Esophagus squamous epithelium (tissue), 5 donors: ENCODE measurements around the gene TMEM127. TPM values are rescaled to one million over a fixed set of nuclear protein-coding genes. Genes with fewer than 3 reads are reported as not detected.
A peak's percentile ranks its signal among the peaks of the same experiment; 100 is the strongest.
"Not testable (repeated sequence)": the region's sequence is repeated elsewhere in the genome, so short reads cannot be mapped to it uniquely, and the experiment has no call there.

Experiments used
- DNase-seq: peaks from one replicate; lab custom pipeline; 2025; lab: John Stamatoyannopoulos, UW
- H3K27ac ChIP-seq, 4 donors: fragments of 200-600 bp; sonication (generic); one replicate each; pipeline ENCODE4 v1.5.1; 2016 to 2019; ENCODE audit warnings: mild to moderate bottlenecking in 1 of 4
- H3K27me3 ChIP-seq, 4 donors: fragments of 200-600 bp; sonication (generic); 1 replicate in 3 of 4; 2 replicates in 1 of 4; pipeline versions ENCODE4 v1.5.1 to v1.6.0; 2017 to 2021; ENCODE audit warnings: antibody characterized with exemption in 1 of 4
- H3K36me3 ChIP-seq, 3 donors: fragments of 200-600 bp; sonication (generic); one replicate each; pipeline ENCODE4 v1.5.1; 2016 to 2019
- H3K4me1 ChIP-seq, 3 donors: fragments of 200-600 bp; sonication (generic); one replicate each; pipeline ENCODE4 v1.5.1; 2017 to 2019
- H3K4me3 ChIP-seq, 4 donors: fragments of 200-600 bp; sonication (generic); 1 replicate in 3 of 4; 2 replicates in 1 of 4; pipeline ENCODE4 v1.5.1; 2016 to 2019; ENCODE audit warnings: mild to moderate bottlenecking in 2 of 4, moderate library complexity in 1 of 4
- H3K9me3 ChIP-seq, 3 donors: fragments of 200-600 bp; sonication (generic); one replicate each; pipeline ENCODE4 v1.5.1; 2016 to 2019
- POLR2A ChIP-seq, 4 donors: fragments of 450-650 bp; IDR thresholded peaks; one replicate each; pipeline ENCODE4 v1.6.1; 2017; ENCODE audit warnings: antibody characterized with exemption in 4 of 4, mild to moderate bottlenecking in 4 of 4, moderate library complexity in 3 of 4
- WGBS, 2 donors: methylation state at CpG; one replicate each; pipeline ENCODE4 v1.1.5; 2018; 5-methylcytosine and 5-hydroxymethylcytosine counted together
- intact Hi-C: fragments of 100-400 bp; cut with DNase I; formaldehyde crosslinking; loops from one replicate; pipeline ENCODE4 v1.15.0; 2022
- total RNA-seq, 4 donors: library from RNA; depleted of rRNA; stranded (reverse); fragments of >200 nt; gene quantifications; one replicate each; pipeline ENCODE4 v1.1.0, GENCODE V29; 2016
- TF ChIP-seq, protein P1 (sequence below), 6 experiments: fragments of 450-650 bp in 4 of 6; fragments of 200-600 bp in 2 of 6; sonication (generic) in 2 of 6; IDR thresholded peaks; one replicate each; pipeline ENCODE4 v1.5.1; 2016 to 2019; ENCODE audit warnings: antibody characterized with exemption in 6 of 6, mild to moderate bottlenecking in 4 of 6, moderate library complexity in 4 of 6
- donor health status: DM: yes; HTN: yes; CAD: no.

TMEM127 gene
- total RNA-seq, 4 donors from 2014 or later, result 26.0 to 45.9 (median 30.5) TPM

DNA sequence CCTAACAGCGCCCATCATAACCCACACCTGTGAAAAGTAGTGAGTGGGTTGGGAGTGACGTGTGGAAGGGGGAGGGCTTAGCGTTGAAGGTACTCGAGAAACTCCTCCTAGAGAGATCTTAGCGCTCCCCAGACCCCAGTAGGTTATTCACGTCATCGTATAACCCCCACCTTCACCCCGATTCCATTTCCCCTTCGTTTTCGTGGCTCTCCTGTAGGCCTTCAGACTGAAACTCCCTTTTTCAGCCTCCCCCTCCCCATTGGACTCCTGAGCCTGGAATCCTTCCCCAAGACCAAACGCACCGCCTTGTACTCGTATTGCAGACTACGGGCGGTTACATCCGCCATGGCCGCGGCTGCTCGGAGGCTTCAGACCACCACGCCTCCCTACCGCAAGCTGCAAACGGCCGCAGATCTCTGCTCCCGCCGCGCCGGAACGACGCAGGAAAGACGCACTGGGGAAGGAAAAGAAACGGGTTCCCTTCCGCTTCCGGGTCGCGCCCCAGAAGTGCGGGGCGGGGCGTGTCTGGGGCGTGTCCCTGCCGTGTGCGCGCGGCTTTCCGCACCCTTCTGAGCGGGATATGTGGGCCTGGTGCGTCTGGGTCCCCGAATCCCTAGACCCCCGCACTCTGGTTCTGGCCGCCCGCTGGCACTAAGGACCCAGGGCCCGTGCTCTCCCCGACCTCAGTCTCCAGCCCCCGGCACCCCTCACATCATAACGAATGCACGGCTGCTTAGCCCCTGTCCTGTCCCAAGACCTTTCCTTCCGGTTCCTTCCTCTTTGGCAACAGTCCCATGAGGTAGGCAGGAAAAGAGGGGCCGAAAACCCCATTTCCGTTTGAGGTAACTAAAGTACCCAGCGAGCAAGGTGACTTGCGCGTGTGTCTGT, 39.5 kb upstream of the TMEM127 start, which contains the start of gene SNRNP200:
SNRNP200 (minus strand) TSS at position 456 of the 888 bp plus-strand sequence; CDS start at position 347, 109 bp downstream.
- intact Hi-C loops, result no loop called here
- no peaks in the 10 kb centered on the region for H3K9me3 ChIP-seq
- peak in 3 of 4 donors; percentile 29 to 91 (median 79) for TF ChIP-seq POLR2A (IDR thresholded peaks at IDR 0.05)
- TF ChIP-seq, protein P1, sequence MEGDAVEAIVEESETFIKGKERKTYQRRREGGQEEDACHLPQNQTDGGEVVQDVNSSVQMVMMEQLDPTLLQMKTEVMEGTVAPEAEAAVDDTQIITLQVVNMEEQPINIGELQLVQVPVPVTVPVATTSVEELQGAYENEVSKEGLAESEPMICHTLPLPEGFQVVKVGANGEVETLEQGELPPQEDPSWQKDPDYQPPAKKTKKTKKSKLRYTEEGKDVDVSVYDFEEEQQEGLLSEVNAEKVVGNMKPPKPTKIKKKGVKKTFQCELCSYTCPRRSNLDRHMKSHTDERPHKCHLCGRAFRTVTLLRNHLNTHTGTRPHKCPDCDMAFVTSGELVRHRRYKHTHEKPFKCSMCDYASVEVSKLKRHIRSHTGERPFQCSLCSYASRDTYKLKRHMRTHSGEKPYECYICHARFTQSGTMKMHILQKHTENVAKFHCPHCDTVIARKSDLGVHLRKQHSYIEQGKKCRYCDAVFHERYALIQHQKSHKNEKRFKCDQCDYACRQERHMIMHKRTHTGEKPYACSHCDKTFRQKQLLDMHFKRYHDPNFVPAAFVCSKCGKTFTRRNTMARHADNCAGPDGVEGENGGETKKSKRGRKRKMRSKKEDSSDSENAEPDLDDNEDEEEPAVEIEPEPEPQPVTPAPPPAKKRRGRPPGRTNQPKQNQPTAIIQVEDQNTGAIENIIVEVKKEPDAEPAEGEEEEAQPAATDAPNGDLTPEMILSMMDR (IDR thresholded peaks at IDR 0.05), result no peak
- peaks cover 6 to 49% (median 11%) of the 10 kb centered on the region in 3 donors for H3K4me1 ChIP-seq
- peak within 1 kb of the TSS; percentile 60 to 79 (median 74) for H3K4me3 ChIP-seq
- H3K27ac ChIP-seq, result peak within 1 kb of the TSS; percentile 87 to 90 (median 88)
- H3K27me3 ChIP-seq, result no peaks in the 10 kb centered on the region
- 1% methylated on average over 27 to 40 of the region's 61 CpGs for WGBS, 2 donors
- DNase-seq, result peak; percentile 30
- peaks cover 21 to 43% (median 26%) of the 10 kb centered on the region in 3 donors for H3K36me3 ChIP-seq

DNA sequence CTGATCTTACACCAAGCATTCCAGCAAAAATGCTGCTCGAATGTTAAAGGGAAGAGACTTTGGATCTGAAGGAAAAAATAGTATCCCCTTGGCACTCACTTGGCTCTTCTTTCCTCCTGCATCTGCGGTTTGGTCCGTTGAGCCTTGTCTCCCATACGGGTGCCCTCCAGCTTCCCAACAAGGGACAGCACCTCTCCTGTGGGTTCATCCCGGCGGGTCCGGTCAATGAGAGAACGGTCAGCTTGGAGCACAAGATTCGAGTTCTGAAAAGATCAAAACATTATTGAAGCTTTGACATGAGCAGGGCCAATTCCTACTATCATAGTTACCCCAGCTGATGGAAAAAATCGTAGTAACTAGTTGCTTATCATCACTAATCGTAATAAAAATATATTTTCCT, 38.8 kb upstream of the TMEM127 start:
- intact Hi-C loops, result no loop called here
- no peak for TF ChIP-seq POLR2A (IDR thresholded peaks at IDR 0.05)
- TF ChIP-seq, protein P1 (IDR thresholded peaks at IDR 0.05), result no peak
- peak overlapping the region; percentile 60 to 79 (median 74) for H3K4me3 ChIP-seq

DNA sequence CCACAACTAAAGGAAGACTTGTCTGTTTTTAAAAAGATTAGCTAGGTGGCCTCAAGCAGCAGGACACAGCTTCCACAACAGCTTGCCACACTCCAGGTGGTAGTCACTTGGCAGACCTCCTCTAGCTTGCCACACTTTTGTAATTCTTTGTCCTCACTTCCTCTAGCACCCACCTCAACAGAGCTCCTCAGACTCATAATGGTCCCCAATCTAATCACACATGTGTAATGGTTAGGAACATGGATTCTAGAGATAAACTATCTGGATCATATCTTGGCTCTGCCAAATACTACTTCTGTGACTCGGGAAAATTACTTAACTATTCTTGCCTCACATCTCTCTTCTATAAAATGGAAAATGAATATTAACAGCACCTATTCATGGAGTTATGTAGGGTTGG, 36.1 kb upstream of the TMEM127 start:
- Histone ChIP-seq H3K4me3 (no peak overlapping the region), H3K9me3 (no peaks in the 10 kb centered on the region), H3K36me3 (peaks cover 37 to 78% (median 52%) of the 10 kb centered on the region in 3 donors), H3K4me1 (peaks cover 6 to 49% (median 11%) of the 10 kb centered on the region in 3 donors), H3K27me3 (no peaks in the 10 kb centered on the region), H3K27ac (no peak overlapping the region)
- no peak for DNase-seq
- no peak for TF ChIP-seq POLR2A (IDR thresholded peaks at IDR 0.05)
- TF ChIP-seq, protein P1 (IDR thresholded peaks at IDR 0.05), result no peak
- WGBS, 2 donors, result 71% methylated on average over 1 of the region's 1 CpG
- intact Hi-C loops, result no loop called here

More for the DNA sequence above, 38.8 kb upstream of the TMEM127 start:
- peak overlapping the region in 3 of 4 donors; percentile 88 to 90 (median 89) for H3K27ac ChIP-seq
- WGBS, 2 donors, result 60 to 66% methylated on average over 8 to 11 of the region's 11 CpGs
- no peaks in the 10 kb centered on the region for H3K27me3 ChIP-seq
- peaks cover 26 to 51% (median 28%) of the 10 kb centered on the region in 3 donors for H3K36me3 ChIP-seq
- no peak for DNase-seq
- peaks cover 6 to 49% (median 11%) of the 10 kb centered on the region in 3 donors for H3K4me1 ChIP-seq
- no peaks in the 10 kb centered on the region for H3K9me3 ChIP-seq

DNA sequence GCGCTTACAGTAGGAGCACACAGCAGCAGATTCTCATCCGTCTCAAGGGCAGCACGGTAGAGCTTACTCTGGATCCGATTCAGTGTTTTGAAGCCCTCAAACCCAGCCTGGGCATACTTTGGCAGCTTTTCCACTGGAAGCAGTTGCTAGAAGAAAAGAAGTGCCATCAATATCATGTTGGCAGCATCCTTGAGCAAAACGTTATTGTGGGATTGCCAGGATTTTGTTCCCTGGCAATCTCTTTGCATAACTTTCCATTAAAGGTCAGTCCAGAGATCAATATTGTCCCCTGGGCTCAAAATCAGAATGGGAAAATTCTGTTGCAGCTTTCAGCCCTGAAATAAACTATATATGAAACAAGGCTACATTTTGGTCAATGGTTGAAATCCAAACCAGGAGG, 31.1 kb upstream of the TMEM127 start:
- Histone ChIP-seq H3K36me3 (peaks cover 37 to 100% (median 87%) of the 10 kb centered on the region in 3 donors), H3K4me3 (no peak overlapping the region), H3K9me3 (no peaks in the 10 kb centered on the region), H3K4me1 (peaks cover 0 to 9% (median 0%) of the 10 kb centered on the region in 3 donors), H3K27ac (no peak overlapping the region), H3K27me3 (no peaks in the 10 kb centered on the region)
- 79 to 81% methylated on average over 5 of the region's 5 CpGs for WGBS, 2 donors
- TF ChIP-seq POLR2A (IDR thresholded peaks at IDR 0.05), result no peak
- TF ChIP-seq, protein P1 (IDR thresholded peaks at IDR 0.05), result no peak
- intact Hi-C loops, result no loop called here
- no peak for DNase-seq

DNA sequence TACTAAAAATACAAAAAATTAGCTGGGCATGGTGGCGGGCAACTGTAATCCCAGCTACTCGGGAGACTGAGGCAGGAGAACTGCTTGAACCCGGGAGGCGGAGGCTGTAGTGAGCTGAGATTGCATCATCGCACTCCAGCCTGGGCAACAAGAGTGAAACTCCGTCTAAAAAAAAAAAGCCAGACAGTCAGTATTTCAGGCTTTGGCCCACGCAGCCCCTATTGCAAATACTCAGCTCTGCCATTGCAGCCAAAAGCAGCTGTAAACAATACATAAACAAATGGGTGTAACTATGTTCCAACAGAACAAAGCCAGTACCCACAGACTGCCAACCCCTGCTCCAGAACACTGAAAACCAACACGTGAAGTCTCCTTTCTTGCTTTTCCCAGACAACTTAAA, 28.5 kb upstream of the TMEM127 start:
- 88 to 90% methylated on average over 8 of the region's 8 CpGs for WGBS, 2 donors

More for the DNA sequence above, 28.5 kb upstream of the TMEM127 start:
- intact Hi-C loops, H3K27ac ChIP-seq, H3K4me3 ChIP-seq, H3K27me3 ChIP-seq, DNase-seq, H3K9me3 ChIP-seq, H3K4me1 ChIP-seq: not testable (repeated sequence)
- H3K36me3 ChIP-seq, result peaks cover 51 to 100% (median 90%) of the 10 kb centered on the region in 3 donors
